ENCODE data around the gene TUBGCP6.
A peak's percentile ranks its signal among the peaks of the same experiment; 100 is the strongest.

TUBGCP6 gene

GRCh38 chr22:50244420-50245213 lies at the start of gene TUBGCP6:
TSS of gene TUBGCP6 (minus strand) at chr22:50245023. CDS start at chr22:50244459, 564 bp downstream.
- peaks cover 22% of the 10 kb centered on the region for H3K36me3 ChIP-seq (ENCODE audit: control insufficient read depth, insufficient read depth, low read length, severe bottlenecking)
- peak within 1 kb of the TSS; percentile 99 for H3K9ac ChIP-seq (ENCODE audit: low read length)
- H3K4me3 ChIP-seq (ENCODE audit: low read length): peak within 1 kb of the TSS; percentile 85
- no peaks in the 10 kb centered on the region for H3K27me3 ChIP-seq (replicated peaks; ENCODE audit: control insufficient read depth, insufficient read depth, low read length)
- H3K4me1 ChIP-seq (ENCODE audit: control insufficient read depth, insufficient read depth, low read length): peaks cover 25% of the 10 kb centered on the region
- DNase-seq (ENCODE audit: low read depth): peak; percentile 99
- H3K9me3 ChIP-seq (ENCODE audit: control insufficient read depth, low read length): no peaks in the 10 kb centered on the region

- no peak for DNase-seq (ENCODE audit: low read depth)
- Histone ChIP-seq H3K4me3 (ENCODE audit: low read length) (peak overlapping the region; percentile 47), H3K9ac (ENCODE audit: low read length) (peak overlapping the region; percentile 80), H3K36me3 (ENCODE audit: control insufficient read depth, insufficient read depth, low read length, severe bottlenecking) (peaks cover 20% of the 10 kb centered on the region), H3K27me3 (replicated peaks; ENCODE audit: control insufficient read depth, insufficient read depth, low read length) (no peaks in the 10 kb centered on the region), H3K9me3 (ENCODE audit: control insufficient read depth, low read length) (no peaks in the 10 kb centered on the region), H3K4me1 (ENCODE audit: control insufficient read depth, insufficient read depth, low read length) (peaks cover 20% of the 10 kb centered on the region)
Measured at GRCh38 chr22:50294319-50294656, 49.5 kb upstream of the TUBGCP6 start.

- H3K36me3 ChIP-seq (ENCODE audit: control insufficient read depth, insufficient read depth, low read length, severe bottlenecking): peaks cover 26% of the 10 kb centered on the region
- DNase-seq (ENCODE audit: low read depth): peak; percentile 89
- H3K27me3 ChIP-seq (replicated peaks; ENCODE audit: control insufficient read depth, insufficient read depth, low read length): no peaks in the 10 kb centered on the region
- no peaks in the 10 kb centered on the region for H3K9me3 ChIP-seq (ENCODE audit: control insufficient read depth, low read length)
- peak overlapping the region; percentile 80 for H3K9ac ChIP-seq (ENCODE audit: low read length)
- H3K4me3 ChIP-seq (ENCODE audit: low read length): peak overlapping the region; percentile 47
- peaks cover 20% of the 10 kb centered on the region for H3K4me1 ChIP-seq (ENCODE audit: control insufficient read depth, insufficient read depth, low read length)
Measured at GRCh38 chr22:50293441-50294318, 48.9 kb upstream of the TUBGCP6 start.

- Histone ChIP-seq H3K4me1 (ENCODE audit: control insufficient read depth, insufficient read depth, low read length) (peaks cover 20% of the 10 kb centered on the region), H3K9ac (ENCODE audit: low read length) (peak overlapping the region; percentile 82), H3K4me3 (ENCODE audit: low read length) (peak overlapping the region; percentile 56), H3K9me3 (ENCODE audit: control insufficient read depth, low read length) (no peaks in the 10 kb centered on the region), H3K27me3 (replicated peaks; ENCODE audit: control insufficient read depth, insufficient read depth, low read length) (no peaks in the 10 kb centered on the region), H3K36me3 (ENCODE audit: control insufficient read depth, insufficient read depth, low read length, severe bottlenecking) (peaks cover 34% of the 10 kb centered on the region)
- DNase-seq (ENCODE audit: low read depth): no peak
Measured at GRCh38 chr22:50292643-50293440, 48.0 kb upstream of the TUBGCP6 start.

- Histone ChIP-seq H3K9me3 (ENCODE audit: control insufficient read depth, low read length) (no peaks in the 10 kb centered on the region), H3K36me3 (ENCODE audit: control insufficient read depth, insufficient read depth, low read length, severe bottlenecking) (peaks cover 53% of the 10 kb centered on the region), H3K4me3 (ENCODE audit: low read length) (no peak overlapping the region), H3K27me3 (replicated peaks; ENCODE audit: control insufficient read depth, insufficient read depth, low read length) (no peaks in the 10 kb centered on the region), H3K4me1 (ENCODE audit: control insufficient read depth, insufficient read depth, low read length) (peaks cover 14% of the 10 kb centered on the region), H3K9ac (ENCODE audit: low read length) (no peak overlapping the region)
- DNase-seq (ENCODE audit: low read depth): no peak
Measured at GRCh38 chr22:50289942-50290630, 45.3 kb upstream of the TUBGCP6 start.

GRCh38 chr22:50289151-50289941 lies 44.5 kb upstream of the TUBGCP6 start:
- Histone ChIP-seq H3K9me3 (ENCODE audit: control insufficient read depth, low read length) (no peaks in the 10 kb centered on the region), H3K9ac (ENCODE audit: low read length) (no peak overlapping the region), H3K4me3 (ENCODE audit: low read length) (no peak overlapping the region), H3K27me3 (replicated peaks; ENCODE audit: control insufficient read depth, insufficient read depth, low read length) (no peaks in the 10 kb centered on the region), H3K36me3 (ENCODE audit: control insufficient read depth, insufficient read depth, low read length, severe bottlenecking) (peaks cover 53% of the 10 kb centered on the region), H3K4me1 (ENCODE audit: control insufficient read depth, insufficient read depth, low read length) (peaks cover 14% of the 10 kb centered on the region)
- DNase-seq (ENCODE audit: low read depth): no peak

- no peak for DNase-seq (ENCODE audit: low read depth)
- Histone ChIP-seq H3K36me3 (ENCODE audit: control insufficient read depth, insufficient read depth, low read length, severe bottlenecking) (peaks cover 58% of the 10 kb centered on the region), H3K27me3 (replicated peaks; ENCODE audit: control insufficient read depth, insufficient read depth, low read length) (no peaks in the 10 kb centered on the region), H3K9me3 (ENCODE audit: control insufficient read depth, low read length) (no peaks in the 10 kb centered on the region), H3K4me1 (ENCODE audit: control insufficient read depth, insufficient read depth, low read length) (peaks cover 5% of the 10 kb centered on the region), H3K4me3 (ENCODE audit: low read length) (no peak overlapping the region), H3K9ac (ENCODE audit: low read length) (no peak overlapping the region)
Measured at GRCh38 chr22:50287731-50288130, 42.9 kb upstream of the TUBGCP6 start.

- Histone ChIP-seq H3K4me3 (ENCODE audit: low read length) (no peak overlapping the region), H3K27me3 (replicated peaks; ENCODE audit: control insufficient read depth, insufficient read depth, low read length) (no peaks in the 10 kb centered on the region), H3K36me3 (ENCODE audit: control insufficient read depth, insufficient read depth, low read length, severe bottlenecking) (peaks cover 66% of the 10 kb centered on the region), H3K4me1 (ENCODE audit: control insufficient read depth, insufficient read depth, low read length) (no peaks in the 10 kb centered on the region), H3K9ac (ENCODE audit: low read length) (no peak overlapping the region), H3K9me3 (ENCODE audit: control insufficient read depth, low read length) (no peaks in the 10 kb centered on the region)
- no peak for DNase-seq (ENCODE audit: low read depth)
Measured at GRCh38 chr22:50286701-50287318, 42.0 kb upstream of the TUBGCP6 start.

GRCh38 chr22:50286275-50286674 lies 41.5 kb upstream of the TUBGCP6 start:
- DNase-seq (ENCODE audit: low read depth): no peak
- no peaks in the 10 kb centered on the region for H3K9me3 ChIP-seq (ENCODE audit: control insufficient read depth, low read length)
- no peaks in the 10 kb centered on the region for H3K4me1 ChIP-seq (ENCODE audit: control insufficient read depth, insufficient read depth, low read length)
- no peaks in the 10 kb centered on the region for H3K27me3 ChIP-seq (replicated peaks; ENCODE audit: control insufficient read depth, insufficient read depth, low read length)
- H3K36me3 ChIP-seq (ENCODE audit: control insufficient read depth, insufficient read depth, low read length, severe bottlenecking): peaks cover 71% of the 10 kb centered on the region
- H3K9ac ChIP-seq (ENCODE audit: low read length): no peak overlapping the region
- no peak overlapping the region for H3K4me3 ChIP-seq (ENCODE audit: low read length)

Measured in adipocyte (in vitro differentiated cells).